Tibial nerve (tissue), 4 donors: ENCODE data around the gene FNBP1. TPM values are rescaled to one million over a fixed set of nuclear protein-coding genes. Genes with fewer than 3 reads are reported as not detected.

Experiments
- DNase-seq, 2 donors: peaks; one replicate each; pipeline ENCODE4 v3.0.0-alpha.2; 2019; ENCODE audit warnings: low spot score in 2 of 2
- H3K27ac ChIP-seq, 4 donors: fragments of 200-600 bp; sonication (generic) in 3 of 4; one replicate each; pipeline ENCODE4 v1.5.1; 2017 to 2019; ENCODE audit warnings: mild to moderate bottlenecking in 1 of 4
- H3K27me3 ChIP-seq, 2 donors: fragments of 200-600 bp; sonication (generic) in 1 of 2; one replicate each; pipeline versions ENCODE4 v1.5.1 to v1.6.0; 2017 to 2019
- H3K36me3 ChIP-seq, 3 donors: fragments of 200-600 bp; sonication (generic); one replicate each; pipeline ENCODE4 v1.5.1; 2018 to 2019
- H3K4me1 ChIP-seq, 4 donors: fragments of 200-600 bp; sonication (generic) in 3 of 4; one replicate each; pipeline ENCODE4 v1.5.1; 2017 to 2019
- H3K4me3 ChIP-seq, 4 donors: fragments of 200-600 bp; sonication (generic) in 3 of 4; one replicate each; pipeline ENCODE4 v1.5.1; 2017 to 2019; ENCODE audit warnings: mild to moderate bottlenecking in 1 of 4, moderate library complexity in 1 of 4
- H3K9me3 ChIP-seq, 4 donors: fragments of 200-600 bp; sonication (generic) in 3 of 4; one replicate each; pipeline ENCODE4 v1.5.1; 2017 to 2019
- CTCF ChIP-seq, 5 experiments: fragments of 200-600 bp in 3 of 5; fragments of 450-650 bp in 2 of 5; sonication (generic) in 3 of 5; IDR thresholded peaks; one replicate each; pipeline ENCODE4 v1.5.1; 2016 to 2019; ENCODE audit warnings: antibody characterized with exemption in 5 of 5, mild to moderate bottlenecking in 3 of 5, moderate library complexity in 2 of 5
- EP300 ChIP-seq, 2 donors: sonication (generic); formaldehyde crosslinking; IDR thresholded peaks; one replicate each; pipeline ENCODE4 v1.6.1; 2017; ENCODE audit warnings: antibody characterized with exemption in 2 of 2, mild to moderate bottlenecking in 1 of 2
- POLR2A ChIP-seq, 2 donors: fragments of 450-650 bp; IDR thresholded peaks; one replicate each; pipeline ENCODE4 v1.6.1; 2017; ENCODE audit warnings: antibody characterized with exemption in 2 of 2, mild to moderate bottlenecking in 2 of 2, moderate library complexity in 2 of 2
- WGBS, 2 donors: methylation state at CpG; one replicate each; pipeline ENCODE4 v1.1.5; 2018; 5-methylcytosine and 5-hydroxymethylcytosine counted together
- total RNA-seq, 4 donors: library from RNA; depleted of rRNA; stranded (reverse); fragments of >200 nt; gene quantifications; one replicate each; pipeline ENCODE4 v1.1.0, GENCODE V29; 2016

Gene FNBP1
- total RNA-seq, 4 donors from 2014 or later: 77.0 to 114 (median 86.4) TPM

- Histone ChIP-seq H3K9me3 (no peaks in the 10 kb centered on the region), H3K27ac (peak overlapping the region in 1 of 4 donors; percentile 26), H3K36me3 (peaks cover 0 to 32% (median 0%) of the 10 kb centered on the region in 3 donors), H3K4me1 (peaks cover 0 to 19% (median 2%) of the 10 kb centered on the region in 4 donors), H3K4me3 (no peak overlapping the region), H3K27me3 (no peaks in the 10 kb centered on the region)
- TF ChIP-seq EP300 (IDR thresholded peaks at IDR 0.05): no peak
- TF ChIP-seq POLR2A (IDR thresholded peaks at IDR 0.05): no peak
- TF ChIP-seq CTCF (IDR thresholded peaks at IDR 0.05): no peak
- no peak for DNase-seq
- 49 to 53% methylated on average over 3 of the region's 3 CpGs for WGBS, 2 donors
These were observed 123.7 kb downstream of the FNBP1 start for GRCh38 chr9:129919277-129919676.

GRCh38 chr9:129918296-129918950 lies 124.6 kb downstream of the FNBP1 start:
- 90 to 94% methylated on average over 14 of the region's 14 CpGs for WGBS, 2 donors

GRCh38 chr9:129916707-129917106 lies 126.3 kb downstream of the FNBP1 start:
- Histone ChIP-seq H3K9me3 (no peaks in the 10 kb centered on the region), H3K27ac (no peak overlapping the region), H3K27me3 (no peaks in the 10 kb centered on the region), H3K4me1 (peaks cover 0 to 4% (median 1%) of the 10 kb centered on the region in 4 donors), H3K4me3 (no peak overlapping the region), H3K36me3 (peaks cover 0 to 20% (median 0%) of the 10 kb centered on the region in 3 donors)
- TF ChIP-seq POLR2A (IDR thresholded peaks at IDR 0.05) (no peak), EP300 (IDR thresholded peaks at IDR 0.05) (no peak), CTCF (IDR thresholded peaks at IDR 0.05) (no peak)
- DNase-seq: no peak
- WGBS, 2 donors: 91 to 93% methylated on average over 7 of the region's 7 CpGs

More at GRCh38 chr9:129918296-129918950, 124.6 kb downstream of the FNBP1 start:
- TF ChIP-seq EP300 (IDR thresholded peaks at IDR 0.05) (no peak), POLR2A (IDR thresholded peaks at IDR 0.05) (no peak), CTCF (IDR thresholded peaks at IDR 0.05) (no peak)
- no peak overlapping the region for H3K4me3 ChIP-seq
- no peak for DNase-seq
- H3K4me1 ChIP-seq: peaks cover 0 to 12% (median 2%) of the 10 kb centered on the region in 4 donors
- H3K36me3 ChIP-seq: peaks cover 0 to 24% (median 0%) of the 10 kb centered on the region in 3 donors
- H3K27ac ChIP-seq: peak overlapping the region in 1 of 4 donors; percentile 26
- no peaks in the 10 kb centered on the region for H3K9me3 ChIP-seq
- H3K27me3 ChIP-seq: no peaks in the 10 kb centered on the region

GRCh38 chr9:129914051-129914450 lies 128.9 kb downstream of the FNBP1 start:
- 97 to 98% methylated on average over 5 of the region's 5 CpGs for WGBS, 2 donors
- Histone ChIP-seq H3K4me3 (no peak overlapping the region), H3K27ac (no peak overlapping the region), H3K4me1 (peaks cover 0 to 16% (median 0%) of the 10 kb centered on the region in 4 donors), H3K9me3 (no peaks in the 10 kb centered on the region), H3K36me3 (peaks cover 0 to 24% (median 0%) of the 10 kb centered on the region in 3 donors), H3K27me3 (no peaks in the 10 kb centered on the region)
- no peak for DNase-seq
- TF ChIP-seq CTCF (IDR thresholded peaks at IDR 0.05): no peak
